H9 (cell line): ENCODE results near the gene ROBO4. TPM values are rescaled to one million over a fixed set of nuclear protein-coding genes. Genes with fewer than 3 reads are reported as not detected.

Source experiments
- DNase-seq: peaks from one replicate; pipeline ENCODE4 v3.0.0-alpha.2; 2017
- H2AFZ ChIP-seq: one replicate; pipeline ENCODE4 v1.6.1; 2013; ENCODE audit warnings: mild to moderate bottlenecking, low read length, control low read depth, moderate library complexity
- H2AK5ac ChIP-seq: 2 replicates; pipeline ENCODE4 v1.6.1; 2013; ENCODE audit warnings: low read length, control low read depth, mixed read lengths; ENCODE audit not compliant: insufficient read length
- H2BK120ac ChIP-seq: one replicate; pipeline ENCODE4 v1.6.1; 2013; ENCODE audit warnings: low read depth, mild to moderate bottlenecking, low read length, control low read depth, inconsistent platforms; ENCODE audit not compliant: poor library complexity, severe bottlenecking
- H2BK12ac ChIP-seq: 2 replicates; pipeline ENCODE4 v1.6.1; 2013; ENCODE audit warnings: low read length, control low read depth, mixed read lengths, low read depth; ENCODE audit not compliant: insufficient read length
- H2BK15ac ChIP-seq: 2 replicates; pipeline ENCODE4 v1.6.1; 2013; ENCODE audit warnings: low read depth, low read length, control low read depth
- H2BK20ac ChIP-seq: one replicate; pipeline ENCODE4 v1.6.1; 2013; ENCODE audit warnings: low read depth, mild to moderate bottlenecking, low read length, control low read depth, inconsistent platforms; ENCODE audit not compliant: poor library complexity, severe bottlenecking
- H2BK5ac ChIP-seq: 2 replicates; pipeline ENCODE4 v1.6.1; 2013; ENCODE audit warnings: low read length, control low read depth, mixed read lengths; ENCODE audit not compliant: insufficient read length
- H3K14ac ChIP-seq: 2 replicates; pipeline ENCODE4 v1.6.1; 2013; ENCODE audit warnings: low read length, control low read depth; ENCODE audit not compliant: insufficient read depth
- H3K18ac ChIP-seq: 2 replicates; pipeline ENCODE4 v1.6.1; 2013; ENCODE audit warnings: low read depth, mild to moderate bottlenecking, mixed read lengths, low read length, control low read depth; ENCODE audit not compliant: insufficient read length
- H3K23ac ChIP-seq: 2 replicates; pipeline ENCODE4 v1.6.1; 2013; ENCODE audit warnings: low read length, control low read depth, mixed read lengths, low read depth; ENCODE audit not compliant: insufficient read length
- H3K23me2 ChIP-seq: 2 replicates; pipeline ENCODE4 v1.6.1; 2013; ENCODE audit warnings: low read depth, mild to moderate bottlenecking, mixed read lengths, low read length, control low read depth; ENCODE audit not compliant: insufficient read length, poor library complexity, severe bottlenecking
- H3K27ac ChIP-seq: 2 replicates; pipeline ENCODE4 v1.5.1; 2013; ENCODE audit warnings: low read length, control low read depth, mixed read lengths, low read depth; ENCODE audit not compliant: insufficient read length
- H3K27me3 ChIP-seq: 2 replicates; pipeline ENCODE4 v1.6.1; 2013; ENCODE audit warnings: low read length, control low read depth, inconsistent platforms; ENCODE audit not compliant: insufficient read depth
- H3K4ac ChIP-seq: 2 replicates; pipeline ENCODE4 v1.6.1; 2013; ENCODE audit warnings: low read depth, mild to moderate bottlenecking, control low read depth, inconsistent platforms, low read length, moderate library complexity
- H3K4me1 ChIP-seq: 2 replicates; pipeline ENCODE4 v1.6.1; 2013; ENCODE audit warnings: low read length, control low read depth, inconsistent platforms; ENCODE audit not compliant: insufficient read depth
- H3K4me2 ChIP-seq: 2 replicates; pipeline ENCODE4 v1.6.1; 2013; ENCODE audit warnings: low read length, control low read depth, mixed read lengths; ENCODE audit not compliant: insufficient read length, insufficient read depth
- H3K56ac ChIP-seq: 2 replicates; pipeline ENCODE4 v1.6.1; 2013; ENCODE audit warnings: low read depth, mild to moderate bottlenecking, mixed read lengths, low read length, control low read depth; ENCODE audit not compliant: insufficient read length
- H3K79me1 ChIP-seq: 2 replicates; pipeline ENCODE4 v1.6.1; 2013; ENCODE audit warnings: low read depth, mild to moderate bottlenecking, moderate library complexity, low read length, control low read depth, inconsistent platforms; ENCODE audit not compliant: insufficient read depth, poor library complexity, severe bottlenecking
- H3K79me2 ChIP-seq: 2 replicates; pipeline ENCODE4 v1.6.1; 2013; ENCODE audit warnings: low read length, control low read depth, inconsistent platforms; ENCODE audit not compliant: insufficient read depth
- H3K9ac ChIP-seq: 2 replicates; pipeline ENCODE4 v1.6.1; 2013; ENCODE audit warnings: low read length, control low read depth, mixed read lengths; ENCODE audit not compliant: insufficient read length; ENCODE audit errors: extremely low read depth
- H3K9me3 ChIP-seq: one replicate; pipeline ENCODE4 v1.6.1; 2013; ENCODE audit warnings: low read depth, low read length, inconsistent platforms; ENCODE audit not compliant: control insufficient read depth
- H3T11ph ChIP-seq: one replicate; pipeline ENCODE4 v1.6.1; 2013; ENCODE audit warnings: mild to moderate bottlenecking, low read length, control low read depth, inconsistent platforms
- H4K20me1 ChIP-seq: one replicate; pipeline ENCODE4 v1.6.1; 2013; ENCODE audit not compliant: control insufficient read depth, insufficient read length, insufficient read depth
- H4K5ac ChIP-seq: 2 replicates; pipeline ENCODE4 v1.6.1; 2013; ENCODE audit warnings: low read depth, mild to moderate bottlenecking, mixed read lengths, low read length, control low read depth; ENCODE audit not compliant: insufficient read length
- H4K8ac ChIP-seq: replicated peaks from 2 replicates; pipeline ENCODE4 v1.6.1; 2013; ENCODE audit warnings: low read length, control low read depth, mixed read lengths, low read depth; ENCODE audit not compliant: insufficient read length
- H4K91ac ChIP-seq: 2 replicates; pipeline ENCODE4 v1.6.1; 2013; ENCODE audit warnings: low read depth, mild to moderate bottlenecking, moderate library complexity, mixed read lengths, low read length, control low read depth; ENCODE audit not compliant: insufficient read length
- H3K27ac Mint-ChIP-seq, 3 experiments: 2 replicates in 2 of 3; 3 replicates in 1 of 3; pipeline ENCODE4 v1.8.0; 2020 to 2021; ENCODE audit warnings: mixed read lengths in 3 of 3, mild to moderate bottlenecking in 1 of 3, moderate library complexity in 1 of 3
- H3K27me3 Mint-ChIP-seq: 2 replicates; pipeline ENCODE4 v1.8.0; 2021; ENCODE audit warnings: low read depth, mild to moderate bottlenecking, moderate library complexity, mixed read lengths
- H3K36me3 Mint-ChIP-seq, 3 experiments: 2 replicates in 2 of 3; 3 replicates in 1 of 3; pipeline ENCODE4 v1.8.0; 2020 to 2021; ENCODE audit warnings: low read depth in 3 of 3, mixed read lengths in 3 of 3; ENCODE audit not compliant: insufficient read depth in 1 of 3
- H3K4me1 Mint-ChIP-seq, 2 experiments: 2 replicates each; pipeline ENCODE4 v1.8.0; 2020; ENCODE audit warnings: mixed read lengths in 2 of 2
- H3K4me3 Mint-ChIP-seq, 2 experiments: 2 replicates in 1 of 2; 3 replicates in 1 of 2; pipeline ENCODE4 v1.8.0; 2020 to 2021; ENCODE audit warnings: mild to moderate bottlenecking in 2 of 2, mixed read lengths in 2 of 2, moderate library complexity in 1 of 2
- H3K9me3 Mint-ChIP-seq, 2 experiments: 2 replicates in 1 of 2; 3 replicates in 1 of 2; pipeline ENCODE4 v1.8.0; 2020; ENCODE audit warnings: mild to moderate bottlenecking in 2 of 2, mixed read lengths in 2 of 2, moderate library complexity in 1 of 2
- CTCF ChIP-seq: fragments of 200-600 bp; sonication (generic); conservative IDR thresholded peaks from 3 replicates; pipeline ENCODE4 v1.8.0; 2021; ENCODE audit warnings: antibody characterized with exemption, mild to moderate bottlenecking
- total RNA-seq: library from RNA; stranded (reverse); gene quantifications from 2 replicates; pipeline ENCODE4 v1.2.1, GENCODE V29; 2021

ROBO4 gene
- total RNA-seq, 1 experiment from 2014 or later: not detected

- Mint-ChIP-seq H3K36me3 (no peaks in the 10 kb centered on the region; a peak in 1 of 7 replicates), H3K4me3 (no peak overlapping the region), H3K9me3 (peaks cover 0 to 9% of the 10 kb centered on the region in 2 experiments; a peak in 2 of 5 replicates), H3K27ac (no peak overlapping the region), H3K4me1 (peaks cover 0 to 3% of the 10 kb centered on the region in 2 experiments; a peak in 2 of 4 replicates), H3K27me3 (peaks cover 71% of the 10 kb centered on the region)
- no peak for TF ChIP-seq CTCF
- no peak overlapping the region for H2BK5ac ChIP-seq
- H4K5ac ChIP-seq: no peak overlapping the region
- no peaks in the 10 kb centered on the region for H3K79me2 ChIP-seq
- no peak overlapping the region for H2BK12ac ChIP-seq
- no peaks in the 10 kb centered on the region for H3K79me1 ChIP-seq
- H3K27me3 ChIP-seq: peaks cover 17% of the 10 kb centered on the region; the same call in 1 of the 2 replicates
- H3K4me1 ChIP-seq: no peaks in the 10 kb centered on the region
- no peak overlapping the region for H3K56ac ChIP-seq
- H3K4me2 ChIP-seq: no peak overlapping the region
- no peak overlapping the region for H3T11ph ChIP-seq
- no peak overlapping the region for H2BK120ac ChIP-seq
- no peak overlapping the region for H3K14ac ChIP-seq
- no peak overlapping the region for H3K27ac ChIP-seq
- no peaks in the 10 kb centered on the region for H3K23me2 ChIP-seq
- no peak overlapping the region for H3K18ac ChIP-seq
- no peaks in the 10 kb centered on the region for H3K9me3 ChIP-seq
- no peak overlapping the region for H2BK20ac ChIP-seq
- H3K23ac ChIP-seq: no peak overlapping the region
- H2BK15ac ChIP-seq: no peak overlapping the region
- no peak overlapping the region for H3K9ac ChIP-seq
- no peak overlapping the region for H2AFZ ChIP-seq
- no peak overlapping the region for H4K91ac ChIP-seq
- no peak overlapping the region for H3K4ac ChIP-seq
- H4K20me1 ChIP-seq: no peaks in the 10 kb centered on the region
- DNase-seq: no peak
- no peak overlapping the region for H2AK5ac ChIP-seq
- H4K8ac ChIP-seq: no peak overlapping the region
Measured at GRCh38 chr11:124923296-124923695, 25.6 kb upstream of the ROBO4 start.
